ENCODE data around the gene CTAGE1. TPM values are rescaled to one million over a fixed set of nuclear protein-coding genes. Genes with fewer than 3 reads are reported as not detected.

CTAGE1 gene
- total RNA-seq, 1 experiment from 2014 or later: not detected

DNA sequence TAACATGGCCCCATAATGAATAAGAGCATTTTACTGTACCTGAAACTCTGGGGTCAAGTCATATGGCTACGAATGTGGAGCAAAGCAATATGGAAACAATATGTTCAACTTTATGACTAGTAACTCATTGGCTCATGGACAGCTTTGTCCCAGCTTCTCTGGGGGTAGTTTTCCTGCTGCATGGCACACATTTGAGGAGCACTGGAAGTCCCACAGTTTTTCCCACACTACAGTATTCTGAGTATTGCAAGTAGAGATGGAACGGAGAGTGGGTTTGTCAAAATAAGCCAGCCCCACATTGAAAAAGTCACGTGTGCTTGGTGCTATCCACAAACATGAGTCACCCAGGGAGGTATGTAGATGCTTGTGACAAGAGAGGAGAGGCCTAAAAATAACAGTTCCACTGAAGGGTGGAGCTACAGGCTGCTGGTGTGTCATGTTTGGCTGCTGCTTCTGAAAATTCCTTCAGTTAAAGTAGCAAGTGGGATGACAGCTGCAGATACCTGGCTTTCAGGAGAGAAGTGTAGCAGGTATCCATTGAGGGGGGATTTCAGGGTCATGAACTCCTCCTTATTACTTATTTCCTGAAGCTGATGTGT lies 48.2 kb upstream of the CTAGE1 start:
- Histone ChIP-seq H3K36me3 (ENCODE audit: low read depth, low read length) (peaks cover 4% of the 10 kb centered on the region; the same call in 1 of the 2 replicates), H4K20me1 (ENCODE audit: low read length) (no peaks in the 10 kb centered on the region), H3K4me2 (ENCODE audit: low read length) (peak overlapping the region; percentile 85), H3F3A (ENCODE audit: low read length, unreplicated experiment) (peaks cover 3% of the 10 kb centered on the region), H3K9me3 (ENCODE audit: low read length) (no peaks in the 10 kb centered on the region), H3K9ac (ENCODE audit: low read length) (peak overlapping the region; percentile 84), H2AFZ (ENCODE audit: low read length) (peak overlapping the region; percentile 43), H3K4me1 (ENCODE audit: insufficient read depth, low read length) (peaks cover 56% of the 10 kb centered on the region), H3K27me3 (ENCODE audit: low read length) (no peaks in the 10 kb centered on the region), H3K4me3 (ENCODE audit: low read length) (peak overlapping the region; percentile 57), H3K9me2 (replicated peaks; ENCODE audit: low read length) (no peaks in the 10 kb centered on the region), H3K27ac (ENCODE audit: low read length) (peak overlapping the region; percentile 98), H3K79me2 (ENCODE audit: low read length) (no peaks in the 10 kb centered on the region)
- DNase-seq (peak; percentile 94), ATAC-seq (peak; percentile 67)
- TF ChIP-seq EZH2 (IDR thresholded peaks at IDR 0.05; ENCODE audit: low read length, unreplicated experiment): no peak
- TF ChIP-seq EZH2phosphoT487 (IDR thresholded peaks at IDR 0.05; ENCODE audit: borderline replicate concordance, low read length): no peak
- TF ChIP-seq CTCF (conservative IDR thresholded peaks at IDR 0.05; ENCODE audit: low read depth, low read length): no peak
- ChIA-PET CTCF (interaction anchor here (0.8 kb wide), 1 partner anchor 93 kb away, joined by 3 read pairs; no protein-coding TSS in a partner anchor), POLR2A (ENCODE audit: unreplicated experiment) (interaction anchor here (0.6 to 1.0 kb wide), 6 partner anchors 28 to 866 kb away, joined by 3 to 5 read pairs (median 3); no protein-coding TSS in a partner anchor)
- no TSS peak for BruUV-seq (replicated peaks)
- intact Hi-C loops (cut with micrococcal nuclease): loop anchor here (1.0 to 5.0 kb wide), 5 partner anchors 79 to 549 kb away; no protein-coding TSS in a partner anchor

GRCh38 chr18:22463076-22463475 lies 45.4 kb upstream of the CTAGE1 start:
- intact Hi-C loops (cut with micrococcal nuclease): no loop called here
- no peak overlapping the region for H3K9ac ChIP-seq (ENCODE audit: low read length)
- ChIA-PET POLR2A (ENCODE audit: unreplicated experiment) (interaction anchor here (0.5 kb wide), 1 partner anchor 409 kb away, joined by 5 read pairs; no protein-coding TSS in a partner anchor), CTCF (no interaction called here)
- H3K9me3 ChIP-seq (ENCODE audit: low read length): no peaks in the 10 kb centered on the region
- H4K20me1 ChIP-seq (ENCODE audit: low read length): no peaks in the 10 kb centered on the region
- H3K79me2 ChIP-seq (ENCODE audit: low read length): no peaks in the 10 kb centered on the region
- no peak for TF ChIP-seq EZH2 (IDR thresholded peaks at IDR 0.05; ENCODE audit: low read length, unreplicated experiment)
- no peak for TF ChIP-seq CTCF (conservative IDR thresholded peaks at IDR 0.05; ENCODE audit: low read depth, low read length)
- no peak for TF ChIP-seq EZH2phosphoT487 (IDR thresholded peaks at IDR 0.05; ENCODE audit: borderline replicate concordance, low read length)
- no TSS peak for BruUV-seq (replicated peaks)
- H3K27me3 ChIP-seq (ENCODE audit: low read length): no peaks in the 10 kb centered on the region
- ATAC-seq: no peak
- no peak overlapping the region for H3K4me3 ChIP-seq (ENCODE audit: low read length)
- H3K4me1 ChIP-seq (ENCODE audit: insufficient read depth, low read length): peaks cover 27% of the 10 kb centered on the region
- no peaks in the 10 kb centered on the region for H3K9me2 ChIP-seq (replicated peaks; ENCODE audit: low read length)
- no peaks in the 10 kb centered on the region for H3F3A ChIP-seq (ENCODE audit: low read length, unreplicated experiment)
- H2AFZ ChIP-seq (ENCODE audit: low read length): no peak overlapping the region
- H3K36me3 ChIP-seq (ENCODE audit: low read depth, low read length): no peaks in the 10 kb centered on the region
- H3K27ac ChIP-seq (ENCODE audit: low read length): no peak overlapping the region
- no peak for DNase-seq
- no peak overlapping the region for H3K4me2 ChIP-seq (ENCODE audit: low read length)

DNA sequence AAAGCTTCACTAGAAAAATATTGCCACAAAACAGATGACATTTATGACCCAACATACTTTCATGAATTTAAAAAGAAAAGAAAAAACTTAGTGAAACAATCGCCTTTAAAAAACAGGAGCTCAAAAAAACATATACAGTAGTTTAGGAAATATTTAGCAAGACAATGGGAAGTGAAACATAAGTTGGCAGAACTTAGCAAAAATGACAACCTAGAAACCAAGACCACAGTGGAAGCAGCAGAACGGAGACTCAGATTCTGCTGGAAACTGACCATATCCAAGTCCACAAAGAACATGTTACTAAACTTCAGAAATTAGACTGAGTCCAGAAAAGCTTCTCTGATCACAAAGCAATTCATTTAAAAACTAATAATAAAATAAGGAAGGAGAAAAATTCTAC lies 41.8 kb upstream of the CTAGE1 start:
- Histone ChIP-seq H3K4me3 (ENCODE audit: low read length) (no peak overlapping the region), H3K9me2 (replicated peaks; ENCODE audit: low read length) (no peaks in the 10 kb centered on the region), H4K20me1 (ENCODE audit: low read length) (no peaks in the 10 kb centered on the region), H3K27ac (ENCODE audit: low read length) (no peak overlapping the region), H3K79me2 (ENCODE audit: low read length) (no peaks in the 10 kb centered on the region), H2AFZ (ENCODE audit: low read length) (no peak overlapping the region), H3K9ac (ENCODE audit: low read length) (no peak overlapping the region), H3F3A (ENCODE audit: low read length, unreplicated experiment) (no peaks in the 10 kb centered on the region), H3K27me3 (ENCODE audit: low read length) (no peaks in the 10 kb centered on the region), H3K9me3 (ENCODE audit: low read length) (no peaks in the 10 kb centered on the region), H3K4me2 (ENCODE audit: low read length) (no peak overlapping the region), H3K36me3 (ENCODE audit: low read depth, low read length) (no peaks in the 10 kb centered on the region), H3K4me1 (ENCODE audit: insufficient read depth, low read length) (no peaks in the 10 kb centered on the region)
- DNase-seq (no peak), ATAC-seq (no peak)
- intact Hi-C loops (cut with micrococcal nuclease): no loop called here
- POLR2A ChIA-PET (ENCODE audit: unreplicated experiment): interaction anchor here (0.6 kb wide), 1 partner anchor 206 kb away, joined by 3 read pairs; no protein-coding TSS in a partner anchor
- TF ChIP-seq EZH2phosphoT487 (IDR thresholded peaks at IDR 0.05; ENCODE audit: borderline replicate concordance, low read length) (no peak), CTCF (conservative IDR thresholded peaks at IDR 0.05; ENCODE audit: low read depth, low read length) (no peak), EZH2 (IDR thresholded peaks at IDR 0.05; ENCODE audit: low read length, unreplicated experiment) (no peak)
- CTCF ChIA-PET: no interaction called here
- BruUV-seq (replicated peaks): no TSS peak

Data from PC-3 (cell line).